HepG2 (cell line): ENCODE data around the gene VEGFA. TPM values are rescaled to one million over a fixed set of nuclear protein-coding genes. Genes with fewer than 3 reads are reported as not detected.

ENCODE experiments used
- AHR ChIP-seq: IDR thresholded peaks from 2 replicates; pipeline ENCODE4 v1.6.1; 2018; ENCODE audit warnings: missing genetic modification reagents, missing compliant biosample characterization
- ATM ChIP-seq: fragments of 450-650 bp; IDR thresholded peaks from 2 replicates; pipeline ENCODE4 v1.7.1; 2017; ENCODE audit warnings: mild to moderate bottlenecking, borderline replicate concordance
- DZIP1 ChIP-seq: sonication (generic); formaldehyde crosslinking; IDR thresholded peaks from 2 replicates; pipeline ENCODE4 v1.5.0; 2020; ENCODE audit warnings: mild to moderate bottlenecking, missing genetic modification reagents
- GATA4 ChIP-seq: sonication (generic); IDR thresholded peaks from 2 replicates; pipeline ENCODE4 v1.6.1; 2016; ENCODE audit warnings: antibody characterized with exemption, low read depth, borderline replicate concordance
- HNF4G ChIP-seq, 2 experiments: sonication (generic) in 1 of 2; formaldehyde crosslinking in 1 of 2; IDR thresholded peaks; 2 replicates each; pipeline versions ENCODE4 v1.4.0 to v1.6.1; 2011 to 2020; ENCODE audit warnings: borderline replicate concordance in 2 of 2, low read depth in 2 of 2, mild to moderate bottlenecking in 2 of 2, low read length in 1 of 2, missing genetic modification reagents in 1 of 2, moderate library complexity in 1 of 2
- HNRNPL ChIP-seq: fragments of 200-400 bp; formaldehyde crosslinking; IDR thresholded peaks from 2 replicates; pipeline ENCODE4 v1.6.1; 2017; ENCODE audit warnings: mild to moderate bottlenecking, low read depth, low read length
- KLF16 ChIP-seq, 2 experiments: sonication (generic) in 1 of 2; formaldehyde crosslinking in 1 of 2; IDR thresholded peaks; 2 replicates each; pipeline versions ENCODE4 v1.6.1 to v1.8.0; 2016 to 2023; ENCODE audit warnings: missing genetic modification reagents in 2 of 2, missing compliant biosample characterization in 1 of 2
- KLF9 ChIP-seq: IDR thresholded peaks from 2 replicates; pipeline ENCODE4 v1.6.1; 2016; ENCODE audit warnings: low read depth
- MXD1 ChIP-seq: sonication (generic); formaldehyde crosslinking; IDR thresholded peaks from 2 replicates; pipeline ENCODE4 v1.4.0; 2020; ENCODE audit warnings: mild to moderate bottlenecking, missing genetic modification reagents
- PAF1 ChIP-seq: IDR thresholded peaks from 2 replicates; pipeline ENCODE4 v1.6.1; 2016; ENCODE audit warnings: missing genetic modification reagents, missing compliant biosample characterization
- PBX3 ChIP-seq: sonication (generic); formaldehyde crosslinking; IDR thresholded peaks from 2 replicates; pipeline ENCODE4 v1.8.1; 2023; ENCODE audit warnings: missing genetic modification reagents, inconsistent platforms, borderline replicate concordance
- PHF21A ChIP-seq: sonication (generic); formaldehyde crosslinking; IDR thresholded peaks from 2 replicates; pipeline ENCODE4 v1.5.0; 2020; ENCODE audit warnings: mild to moderate bottlenecking, missing genetic modification reagents
- RARA ChIP-seq: IDR thresholded peaks from 2 replicates; pipeline ENCODE4 v1.6.1; 2016; ENCODE audit warnings: missing genetic modification reagents, missing compliant biosample characterization
- SP2 ChIP-seq: sonication (generic); formaldehyde crosslinking; IDR thresholded peaks from 2 replicates; pipeline ENCODE4 v1.5.1; 2020; ENCODE audit warnings: mild to moderate bottlenecking, missing genetic modification reagents
- TBX2 ChIP-seq: sonication (generic); formaldehyde crosslinking; IDR thresholded peaks from 2 replicates; pipeline ENCODE4 v1.5.0; 2020; ENCODE audit warnings: missing genetic modification reagents, mild to moderate bottlenecking, borderline replicate concordance
- ZNF251 ChIP-seq: sonication (generic); formaldehyde crosslinking; IDR thresholded peaks from 2 replicates; pipeline ENCODE4 v1.9.0; 2021; ENCODE audit warnings: mild to moderate bottlenecking, missing genetic modification reagents
- ZNF331 ChIP-seq: sonication (generic); formaldehyde crosslinking; IDR thresholded peaks from 2 replicates; pipeline ENCODE4 v1.4.0; 2020; ENCODE audit warnings: missing genetic modification reagents
- ZNF691 ChIP-seq: sonication (generic); formaldehyde crosslinking; IDR thresholded peaks from 2 replicates; pipeline ENCODE4 v1.4.0; 2020; ENCODE audit warnings: missing genetic modification reagents, low read depth, mild to moderate bottlenecking, borderline replicate concordance
- ZNF713 ChIP-seq: sonication (generic); formaldehyde crosslinking; IDR thresholded peaks from 2 replicates; pipeline ENCODE4 v1.4.0; 2020; ENCODE audit warnings: mild to moderate bottlenecking, missing genetic modification reagents
- ZNF792 ChIP-seq: IDR thresholded peaks from 2 replicates; pipeline ENCODE4 v1.6.1; 2016
- polyA plus RNA-seq, 8 experiments: library from polyadenylated mRNA; depleted of rRNA in 3 of 8; stranded (reverse) in 7 of 8; unstranded in 1 of 8; fragments of >200 nt; fragmentation: Illumina TruSeq in 4 of 8; extraction: Trizol in 4 of 8; gene quantifications; 2 replicates each; pipeline versions ENCODE4 v1.2.1 to v1.2.3, GENCODE V29; 2011 to 2016; ENCODE audit warnings: low read depth in 4 of 8, missing spikeins in 1 of 8, mixed read lengths in 1 of 8; ENCODE audit not compliant: insufficient read depth in 1 of 8
- total RNA-seq, 5 experiments: library from RNA; depleted of rRNA; stranded (reverse); fragments of >200 nt; fragmentation: Illumina TruSeq; extraction: Trizol; gene quantifications; 2 replicates each; pipeline ENCODE4 v1.2.3, GENCODE V29; 2016; ENCODE audit warnings: low read depth in 1 of 5
- TF ChIP-seq, protein P1 (sequence below): sonication (generic); formaldehyde crosslinking; IDR thresholded peaks from 2 replicates; pipeline ENCODE4 v1.4.0; 2020; ENCODE audit warnings: mild to moderate bottlenecking, missing genetic modification reagents
- TF ChIP-seq, protein P2 (sequence below): sonication (generic); formaldehyde crosslinking; IDR thresholded peaks from 2 replicates; pipeline ENCODE4 v1.4.0; 2020; ENCODE audit warnings: missing genetic modification reagents
- TF ChIP-seq, protein P3 (sequence below): sonication (generic); formaldehyde crosslinking; IDR thresholded peaks from 2 replicates; pipeline ENCODE4 v1.8.1; 2023; ENCODE audit warnings: mild to moderate bottlenecking, missing genetic modification reagents, borderline replicate concordance

Gene VEGFA
- total and polyA plus RNA-seq, 2 of the 13 experiments (the other 11 are each of a cell fraction or from before 2014, with no cell fraction given) = 68.1 to 629 TPM

- TF ChIP-seq PHF21A (CRISPR knock-in tag) = peak; percentile 53
- TF ChIP-seq PAF1 (CRISPR knock-in tag) = no peak
- TF ChIP-seq KLF9 (CRISPR knock-in tag) = no peak
- 0 out of 2 replicates have a peak, but pooled peaks have one; percentile 8 for TF ChIP-seq DZIP1 (CRISPR knock-in tag)
- peak; percentile 38; the same call in 1 of the 2 replicates for TF ChIP-seq RARA (CRISPR knock-in tag)
- TF ChIP-seq, protein P1, sequence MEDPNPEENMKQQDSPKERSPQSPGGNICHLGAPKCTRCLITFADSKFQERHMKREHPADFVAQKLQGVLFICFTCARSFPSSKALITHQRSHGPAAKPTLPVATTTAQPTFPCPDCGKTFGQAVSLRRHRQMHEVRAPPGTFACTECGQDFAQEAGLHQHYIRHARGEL = no peak
- TF ChIP-seq PBX3 (CRISPR knock-in tag) = no peak
- TF ChIP-seq ATM = no peak
- TF ChIP-seq ZNF792 (CRISPR knock-in tag) = peak; percentile 73; the same call in 1 of the 2 replicates
- TF ChIP-seq, protein P2, sequence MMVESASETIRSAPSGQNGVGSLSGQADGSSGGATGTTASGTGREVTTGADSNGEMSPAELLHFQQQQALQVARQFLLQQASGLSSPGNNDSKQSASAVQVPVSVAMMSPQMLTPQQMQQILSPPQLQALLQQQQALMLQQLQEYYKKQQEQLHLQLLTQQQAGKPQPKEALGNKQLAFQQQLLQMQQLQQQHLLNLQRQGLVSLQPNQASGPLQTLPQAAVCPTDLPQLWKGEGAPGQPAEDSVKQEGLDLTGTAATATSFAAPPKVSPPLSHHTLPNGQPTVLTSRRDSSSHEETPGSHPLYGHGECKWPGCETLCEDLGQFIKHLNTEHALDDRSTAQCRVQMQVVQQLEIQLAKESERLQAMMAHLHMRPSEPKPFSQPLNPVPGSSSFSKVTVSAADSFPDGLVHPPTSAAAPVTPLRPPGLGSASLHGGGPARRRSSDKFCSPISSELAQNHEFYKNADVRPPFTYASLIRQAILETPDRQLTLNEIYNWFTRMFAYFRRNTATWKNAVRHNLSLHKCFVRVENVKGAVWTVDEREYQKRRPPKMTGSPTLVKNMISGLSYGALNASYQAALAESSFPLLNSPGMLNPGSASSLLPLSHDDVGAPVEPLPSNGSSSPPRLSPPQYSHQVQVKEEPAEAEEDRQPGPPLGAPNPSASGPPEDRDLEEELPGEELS = peak; percentile 36; the same call in 1 of the 2 replicates
- TF ChIP-seq SP2 (CRISPR knock-in tag) = no peak
- peak; percentile 100 for TF ChIP-seq ZNF691 (CRISPR knock-in tag)
- TF ChIP-seq ZNF713 (CRISPR knock-in tag) = no peak
- TF ChIP-seq HNF4G (IDR thresholded peaks at IDR 0.05; ENCODE audit: borderline replicate concordance, low read depth, low read length) = peak; percentile 92
- peak; percentile 91; the same call in 1 of the 2 replicates for TF ChIP-seq HNF4G (CRISPR knock-in tag; IDR thresholded peaks at IDR 0.05; ENCODE audit: borderline replicate concordance, low read depth)
- TF ChIP-seq GATA4 = no peak
- TF ChIP-seq MXD1 (CRISPR knock-in tag) = no peak
- TF ChIP-seq TBX2 (CRISPR knock-in tag) = peak; percentile 82
- TF ChIP-seq AHR (CRISPR knock-in tag) = no peak
- TF ChIP-seq KLF16 (CRISPR knock-in tag; IDR thresholded peaks at IDR 0.05) = no peak
- TF ChIP-seq ZNF331 (CRISPR knock-in tag) = peak; percentile 79; the same call in 1 of the 2 replicates
- no peak for TF ChIP-seq HNRNPL
- no peak for TF ChIP-seq ZNF251 (CRISPR knock-in tag)
- TF ChIP-seq, protein P3, sequence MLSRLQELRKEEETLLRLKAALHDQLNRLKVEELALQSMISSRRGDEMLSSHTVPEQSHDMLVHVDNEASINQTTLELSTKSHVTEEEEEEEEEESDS (CRISPR knock-in tag) = no peak
Measured at GRCh38 chr6:43736211-43736786, 33.7 kb upstream of the VEGFA start (continued).
